ENCODE results near the gene FOXQ1. TPM values are rescaled to one million over a fixed set of nuclear protein-coding genes. Genes with fewer than 3 reads are reported as not detected.

FOXQ1 gene
- total RNA-seq, 2 experiments from 2014 or later, result not detected

- Histone ChIP-seq H3K79me2 (ENCODE audit: insufficient read depth, low read depth, low read length) (no peaks in the 10 kb centered on the region), H3K4me1 (ENCODE audit: insufficient read depth, low read length, poor library complexity, severe bottlenecking) (no peaks in the 10 kb centered on the region), H3K27ac (ENCODE audit: low read depth, low read length, poor library complexity, severe bottlenecking) (no peak overlapping the region), H3K4me3 (ENCODE audit: low read depth, low read length, poor library complexity, severe bottlenecking) (no peak overlapping the region), H4K20me1 (ENCODE audit: insufficient read depth, low read length) (no peaks in the 10 kb centered on the region), H3K9me2 (ENCODE audit: insufficient read depth, low read length) (no peaks in the 10 kb centered on the region), H3K36me3 (ENCODE audit: insufficient read depth, low read length) (no peaks in the 10 kb centered on the region), H2AFZ (ENCODE audit: low read length) (no peak overlapping the region), H3K9me3 (ENCODE audit: low read length) (peaks cover 15% of the 10 kb centered on the region), H3K4me2 (ENCODE audit: low read length) (no peak overlapping the region)
- intact Hi-C loops (cut with micrococcal nuclease; ENCODE audit: unreplicated experiment), result no loop called here
- BruUV-seq (replicated peaks), result no TSS peak
- no peak for TF ChIP-seq EZH2phosphoT487 (IDR thresholded peaks at IDR 0.05; ENCODE audit: borderline replicate concordance, low read depth, low read length)
- no peak for TF ChIP-seq CTCF (conservative IDR thresholded peaks at IDR 0.05; ENCODE audit: low read length)
- DNase-seq (ENCODE audit: low spot score), result no peak
- ChIA-PET POLR2A (interaction anchor here (0.5 kb wide), 1 partner anchor 637 kb away, joined by 3 read pairs; no protein-coding TSS in a partner anchor), CTCF (ENCODE audit: unreplicated experiment) (no interaction called here)
Observed at GRCh38 chr6:1347161-1347560, 35.3 kb downstream of the FOXQ1 start.

- H3K4me2 ChIP-seq (ENCODE audit: low read length), result no peak overlapping the region
Observed at GRCh38 chr6:1348675-1349074, 36.8 kb downstream of the FOXQ1 start.

More at GRCh38 chr6:1348675-1349074, 36.8 kb downstream of the FOXQ1 start:
- POLR2A ChIA-PET, result no interaction called here
- no TSS peak for BruUV-seq (replicated peaks)
- H3K4me3 ChIP-seq (ENCODE audit: low read depth, low read length, poor library complexity, severe bottlenecking), result no peak overlapping the region
- H3K79me2 ChIP-seq (ENCODE audit: insufficient read depth, low read depth, low read length), result no peaks in the 10 kb centered on the region
- H3K27ac ChIP-seq (ENCODE audit: low read depth, low read length, poor library complexity, severe bottlenecking), result no peak overlapping the region
- TF ChIP-seq EZH2phosphoT487 (IDR thresholded peaks at IDR 0.05; ENCODE audit: borderline replicate concordance, low read depth, low read length) (no peak), CTCF (conservative IDR thresholded peaks at IDR 0.05; ENCODE audit: low read length) (no peak)
- DNase-seq (ENCODE audit: low spot score), result no peak
- intact Hi-C loops (cut with micrococcal nuclease; ENCODE audit: unreplicated experiment), result no loop called here
- peaks cover 15% of the 10 kb centered on the region for H3K9me3 ChIP-seq (ENCODE audit: low read length)
- no peaks in the 10 kb centered on the region for H3K36me3 ChIP-seq (ENCODE audit: insufficient read depth, low read length)
- no peak overlapping the region for H2AFZ ChIP-seq (ENCODE audit: low read length)
- H3K4me1 ChIP-seq (ENCODE audit: insufficient read depth, low read length, poor library complexity, severe bottlenecking), result no peaks in the 10 kb centered on the region
- CTCF ChIA-PET (ENCODE audit: unreplicated experiment), result no interaction called here
- H4K20me1 ChIP-seq (ENCODE audit: insufficient read depth, low read length), result no peaks in the 10 kb centered on the region
- H3K9me2 ChIP-seq (ENCODE audit: insufficient read depth, low read length), result no peaks in the 10 kb centered on the region
